A549 (cell line): ENCODE results near the gene HAO2. TPM values are rescaled to one million over a fixed set of nuclear protein-coding genes. Genes with fewer than 3 reads are reported as not detected.

Experiments
- ATAC-seq, 2 experiments: fragments of 200-7000 bp in 1 of 2; fragments of >200 bp in 1 of 2; cut with Nextera tagmentation in 1 of 2; cut with Tn5 transposase in 1 of 2; 3 replicates each; pipeline versions ENCODE4 v1.8.0 to v1.9.1; 2018 to 2020; ENCODE audit warnings: mild to moderate bottlenecking in 1 of 2, moderate library complexity in 1 of 2
- CTCF ChIA-PET: fragments of 300-600 bp; sonication (Branson Sonifier 250); formaldehyde crosslinking; extraction: SDS; loops from one replicate; lab custom pipeline; 2021; ENCODE audit warnings: antibody characterized with exemption, inconsistent platforms; lab: Yijun Ruan, JAX
- POLR2A ChIA-PET: fragments of 350-600 bp; formaldehyde crosslinking; extraction: SDS; loops from one replicate; lab custom pipeline; 2021; ENCODE audit warnings: antibody characterized with exemption, inconsistent platforms; lab: Yijun Ruan, JAX
- DNase-seq, 2 experiments: peaks; one replicate each; pipeline versions ENCODE4 v3.0.0 to v3.0.0-alpha.2; 2011 to 2016; ENCODE audit warnings: low read depth in 1 of 2, low spot score in 1 of 2
- FAIRE-seq: peaks from 2 replicates; lab custom pipeline; 2011; peaks lifted over from hg19 to GRCh38; lab: Jason Lieb, UNC
- H3K27ac ChIP-seq, 2 experiments: fragments of >200 bp; sonication (Bioruptor Twin); formaldehyde crosslinking; 3 replicates each; pipeline ENCODE4 v1.5.1; 2016 to 2017
- H3K4me1 ChIP-seq: fragments of >200 bp; sonication (Bioruptor Twin); formaldehyde crosslinking; 3 replicates; pipeline ENCODE4 v1.6.1; 2016
- H3K4me2 ChIP-seq: fragments of >200 bp; sonication (Bioruptor Twin); formaldehyde crosslinking; 3 replicates; pipeline ENCODE4 v1.6.1; 2016
- H3K4me3 ChIP-seq: fragments of >200 bp; sonication (Bioruptor Twin); formaldehyde crosslinking; 3 replicates; pipeline ENCODE4 v1.5.1; 2016
- H3K9me3 ChIP-seq: fragments of >200 bp; sonication (Bioruptor Twin); formaldehyde crosslinking; 3 replicates; pipeline ENCODE4 v1.6.1; 2016
- CBX8 ChIP-seq: fragments of 200-600 bp; sonication (generic); IDR thresholded peaks from 2 replicates; pipeline ENCODE4 v1.6.1; 2016
- CEBPB ChIP-seq, 2 experiments: fragments of >200 bp in 1 of 2; sonication (Bioruptor Twin) in 1 of 2; formaldehyde crosslinking in 1 of 2; IDR thresholded peaks; 2 replicates each; pipeline ENCODE4 v1.6.1; 2012 to 2016
- GATA3 ChIP-seq: IDR thresholded peaks from 2 replicates; pipeline ENCODE4 v1.6.1; 2012; ENCODE audit warnings: borderline replicate concordance
- HDAC2 ChIP-seq: fragments of 200-600 bp; sonication (generic); IDR thresholded peaks from 2 replicates; pipeline ENCODE4 v1.6.1; 2016
- HOXA7 ChIP-seq: fragments of 250-450 bp; sonication (Bioruptor Pico); IDR thresholded peaks from 2 replicates; pipeline ENCODE4 v1.5.0; 2020; ENCODE audit warnings: mild to moderate bottlenecking, moderate library complexity
- HOXB5 ChIP-seq: fragments of 250-450 bp; sonication (Bioruptor Pico); IDR thresholded peaks from 2 replicates; pipeline ENCODE4 v1.5.0; 2020; ENCODE audit warnings: mild to moderate bottlenecking, moderate library complexity
- JUN ChIP-seq, 2 experiments: fragments of >200 bp; sonication (Bioruptor Twin); formaldehyde crosslinking; IDR thresholded peaks; 2 replicates in 1 of 2; 3 replicates in 1 of 2; pipeline ENCODE4 v1.6.1; 2016 to 2017
- KDM1A ChIP-seq: fragments of 200-600 bp; sonication (generic); IDR thresholded peaks from 2 replicates; pipeline ENCODE4 v1.6.1; 2016; ENCODE audit warnings: low read depth, mild to moderate bottlenecking
- MYC ChIP-seq: IDR thresholded peaks from 2 replicates; pipeline ENCODE4 v1.6.1; 2012; ENCODE audit warnings: mild to moderate bottlenecking, inconsistent platforms, low read length, improper control_type of control experiment, borderline replicate concordance
- NFE2L2 ChIP-seq: fragments of 150-350 bp; conservative IDR thresholded peaks from 2 replicates; pipeline ENCODE4 v1.6.1; 2014; ENCODE audit warnings: low read length
- NPAS2 ChIP-seq: fragments of 250-450 bp; sonication (Bioruptor Pico); IDR thresholded peaks from 2 replicates; pipeline ENCODE4 v1.8.0; 2022; ENCODE audit warnings: mild to moderate bottlenecking, moderate library complexity, borderline replicate concordance
- POLR2A ChIP-seq: IDR thresholded peaks from 2 replicates; pipeline ENCODE4 v1.6.1; 2012; ENCODE audit warnings: mild to moderate bottlenecking, low read length
- POLR2AphosphoS2 ChIP-seq: conservative IDR thresholded peaks from 2 replicates; pipeline ENCODE4 v1.6.1; 2012; ENCODE audit warnings: low read length, improper control_type of control experiment, inconsistent platforms
- RAD21 ChIP-seq, 2 experiments: fragments of >200 bp in 1 of 2; sonication (Bioruptor Twin) in 1 of 2; formaldehyde crosslinking in 1 of 2; IDR thresholded peaks in 1 of 2; conservative IDR thresholded peaks in 1 of 2; 2 replicates in 1 of 2; 3 replicates in 1 of 2; pipeline ENCODE4 v1.6.1; 2012 to 2018; ENCODE audit warnings: inconsistent platforms in 1 of 2
- RFX5 ChIP-seq: fragments of 450-650 bp; IDR thresholded peaks from 2 replicates; pipeline ENCODE4 v1.7.1; 2014; ENCODE audit warnings: antibody characterized with exemption, mild to moderate bottlenecking, moderate library complexity
- RNF2 ChIP-seq: fragments of 200-600 bp; sonication (generic); IDR thresholded peaks from 2 replicates; pipeline ENCODE4 v1.6.1; 2016; ENCODE audit warnings: low read depth, mild to moderate bottlenecking, antibody characterized with exemption, moderate library complexity, borderline replicate concordance
- TFCP2L1 ChIP-seq: fragments of 250-450 bp; sonication (Bioruptor Pico); IDR thresholded peaks from 2 replicates; pipeline ENCODE4 v1.5.0; 2021; ENCODE audit warnings: mild to moderate bottlenecking
- TP53 ChIP-seq: fragments of 250-450 bp; sonication (Bioruptor Pico); IDR thresholded peaks from 2 replicates; pipeline ENCODE4 v1.5.0; 2021; ENCODE audit warnings: mild to moderate bottlenecking, moderate library complexity
- ZC3H11A ChIP-seq: fragments of 450-650 bp; IDR thresholded peaks from 2 replicates; pipeline ENCODE4 v1.6.1; 2014; ENCODE audit warnings: antibody characterized with exemption, mild to moderate bottlenecking
- ZNF302 ChIP-seq: fragments of 250-450 bp; sonication (Bioruptor Pico); IDR thresholded peaks from 2 replicates; pipeline ENCODE4 v1.9.0; 2021; ENCODE audit warnings: inconsistent platforms, mild to moderate bottlenecking, moderate library complexity
- WGBS: methylation state at CpG from one replicate; pipeline ENCODE4 v1.1.6; 2017; ENCODE audit errors: missing lambda C conversion rate; 5-methylcytosine and 5-hydroxymethylcytosine counted together
- polyA plus RNA-seq, 4 experiments: library from polyadenylated mRNA; depleted of rRNA in 3 of 4; stranded (reverse); fragments of >200 nt; fragmentation: RNase III in 1 of 4; extraction: RNeasy Plus Mini Kit Qiagen cat#74134 plus additional on column Dnase treatment in 1 of 4; gene quantifications; 2 replicates in 3 of 4; 3 replicates in 1 of 4; pipeline ENCODE4 v1.2.3, GENCODE V29; 2011 to 2017
- TF ChIP-seq, protein P1 (sequence below): fragments of 250-450 bp; sonication (Bioruptor Pico); IDR thresholded peaks from 2 replicates; pipeline ENCODE4 v1.5.0; 2021; ENCODE audit warnings: mild to moderate bottlenecking, moderate library complexity, borderline replicate concordance
- TF ChIP-seq, protein P2 (sequence below): IDR thresholded peaks from 2 replicates; pipeline ENCODE4 v1.6.1; 2012
- TF ChIP-seq, protein P3 (sequence below): fragments of 250-450 bp; sonication (Bioruptor Pico); IDR thresholded peaks from 2 replicates; pipeline ENCODE4 v1.5.0; 2020; ENCODE audit warnings: low read depth, mild to moderate bottlenecking, moderate library complexity
- TF ChIP-seq, protein P4 (sequence below): fragments of 150-350 bp; IDR thresholded peaks from 2 replicates; pipeline ENCODE4 v1.6.1; 2014; ENCODE audit warnings: low read depth, mild to moderate bottlenecking, low read length
- TF ChIP-seq, protein P5 (sequence below): fragments of >200 bp; sonication (Bioruptor Twin); formaldehyde crosslinking; IDR thresholded peaks from 3 replicates; pipeline ENCODE4 v1.5.1; 2016
- TF ChIP-seq, protein P6 (sequence below): fragments of 450-650 bp; IDR thresholded peaks from 2 replicates; pipeline ENCODE4 v1.6.1; 2014; ENCODE audit warnings: antibody characterized with exemption

Gene HAO2
- polyA plus RNA-seq, 2 of the 4 experiments (the other 2 are of a cell fraction), result 0.05 to 0.10 TPM

DNA sequence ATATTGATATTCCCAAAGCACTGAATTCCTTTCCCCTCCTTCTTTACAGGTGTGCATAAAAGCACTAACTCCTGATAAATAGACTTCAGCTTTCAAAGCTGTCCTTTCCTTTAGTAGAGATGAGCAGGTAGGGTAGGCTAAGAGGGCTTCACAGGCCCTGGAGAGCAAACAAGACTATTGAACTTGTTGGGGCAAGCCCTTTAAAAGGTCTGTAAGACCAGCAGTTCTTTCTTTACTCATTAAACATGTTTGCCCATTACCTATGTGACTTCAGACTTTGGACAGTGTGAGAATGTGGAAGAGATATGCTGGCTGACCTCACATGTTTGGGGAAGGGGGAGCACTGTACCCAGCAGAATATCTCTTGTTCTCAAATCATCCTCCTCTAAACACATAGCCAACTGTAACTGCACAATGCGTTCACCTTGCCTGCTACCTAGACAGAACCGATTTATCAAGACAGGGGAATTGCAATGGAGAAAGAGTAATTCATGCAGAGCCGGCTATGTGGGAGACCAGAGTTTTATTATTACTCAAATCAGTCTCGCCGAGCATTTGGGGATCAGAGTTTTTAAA lies 27.1 kb upstream of the HAO2 start (continued):
- TF ChIP-seq, protein P1, sequence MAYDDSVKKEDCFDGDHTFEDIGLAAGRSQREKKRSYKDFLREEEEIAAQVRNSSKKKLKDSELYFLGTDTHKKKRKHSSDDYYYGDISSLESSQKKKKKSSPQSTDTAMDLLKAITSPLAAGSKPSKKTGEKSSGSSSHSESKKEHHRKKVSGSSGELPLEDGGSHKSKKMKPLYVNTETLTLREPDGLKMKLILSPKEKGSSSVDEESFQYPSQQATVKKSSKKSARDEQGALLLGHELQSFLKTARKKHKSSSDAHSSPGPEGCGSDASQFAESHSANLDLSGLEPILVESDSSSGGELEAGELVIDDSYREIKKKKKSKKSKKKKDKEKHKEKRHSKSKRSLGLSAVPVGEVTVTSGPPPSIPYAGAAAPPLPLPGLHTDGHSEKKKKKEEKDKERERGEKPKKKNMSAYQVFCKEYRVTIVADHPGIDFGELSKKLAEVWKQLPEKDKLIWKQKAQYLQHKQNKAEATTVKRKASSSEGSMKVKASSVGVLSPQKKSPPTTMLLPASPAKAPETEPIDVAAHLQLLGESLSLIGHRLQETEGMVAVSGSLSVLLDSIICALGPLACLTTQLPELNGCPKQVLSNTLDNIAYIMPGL, result no peak
- no peak for TF ChIP-seq HOXA7 (CRISPR knock-in tag)
- TF ChIP-seq, protein P2, sequence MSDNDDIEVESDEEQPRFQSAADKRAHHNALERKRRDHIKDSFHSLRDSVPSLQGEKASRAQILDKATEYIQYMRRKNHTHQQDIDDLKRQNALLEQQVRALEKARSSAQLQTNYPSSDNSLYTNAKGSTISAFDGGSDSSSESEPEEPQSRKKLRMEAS, result no peak
- TF ChIP-seq, protein P3, sequence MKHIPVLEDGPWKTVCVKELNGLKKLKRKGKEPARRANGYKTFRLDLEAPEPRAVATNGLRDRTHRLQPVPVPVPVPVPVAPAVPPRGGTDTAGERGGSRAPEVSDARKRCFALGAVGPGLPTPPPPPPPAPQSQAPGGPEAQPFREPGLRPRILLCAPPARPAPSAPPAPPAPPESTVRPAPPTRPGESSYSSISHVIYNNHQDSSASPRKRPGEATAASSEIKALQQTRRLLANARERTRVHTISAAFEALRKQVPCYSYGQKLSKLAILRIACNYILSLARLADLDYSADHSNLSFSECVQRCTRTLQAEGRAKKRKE (CRISPR knock-in tag), result no peak
- no peak for TF ChIP-seq TFCP2L1 (CRISPR knock-in tag)
- TF ChIP-seq MYC, result no peak
- TF ChIP-seq CBX8, result no peak
- no peak for TF ChIP-seq POLR2AphosphoS2
- TF ChIP-seq, all 56 proteins: peak for 0

DNA sequence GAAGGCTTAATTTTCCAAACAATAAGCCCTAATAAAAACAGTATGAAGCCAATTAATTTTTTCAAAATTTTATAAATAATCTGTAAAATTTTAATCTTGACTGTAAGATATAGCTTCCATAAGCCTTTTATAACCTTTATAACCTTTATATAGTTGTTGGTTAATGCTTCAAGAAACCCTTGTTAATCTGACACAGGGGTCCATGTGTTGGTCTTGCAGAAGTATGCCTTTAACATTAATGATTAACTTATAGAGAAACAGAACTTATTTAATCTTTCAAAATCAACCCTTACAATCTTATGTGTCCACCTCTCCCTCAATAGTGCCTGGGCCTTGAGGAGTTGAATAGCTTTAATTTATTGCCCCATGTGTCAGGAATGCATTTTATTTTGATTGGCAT lies 23.2 kb upstream of the HAO2 start:
- H3K9me3 ChIP-seq, result no peaks in the 10 kb centered on the region
- ChIA-PET POLR2A (no interaction called here), CTCF (interaction anchor here (1.5 to 1.8 kb wide), 2 partner anchors 13 to 70 kb away, joined by 4 to 6 read pairs; no protein-coding TSS in a partner anchor)
- H3K4me1 ChIP-seq, result no peaks in the 10 kb centered on the region
- H3K27ac ChIP-seq, result no peak overlapping the region
- FAIRE-seq (no peak), ATAC-seq (no peak), DNase-seq (no peak)
- no peak overlapping the region for H3K4me2 ChIP-seq
- TF ChIP-seq KDM1A (no peak), GATA3 (no peak), RFX5 (no peak), HOXB5 (CRISPR knock-in tag) (no peak), POLR2A (no peak), RNF2 (no peak), ZC3H11A (no peak), NFE2L2 (no peak), NPAS2 (CRISPR knock-in tag) (no peak), RAD21 (conservative IDR thresholded peaks at IDR 0.05 in 1 of 2, IDR thresholded peaks at IDR 0.05 in 1 of 2) (no peak), CBX8 (no peak)
- TF ChIP-seq, protein P4, sequence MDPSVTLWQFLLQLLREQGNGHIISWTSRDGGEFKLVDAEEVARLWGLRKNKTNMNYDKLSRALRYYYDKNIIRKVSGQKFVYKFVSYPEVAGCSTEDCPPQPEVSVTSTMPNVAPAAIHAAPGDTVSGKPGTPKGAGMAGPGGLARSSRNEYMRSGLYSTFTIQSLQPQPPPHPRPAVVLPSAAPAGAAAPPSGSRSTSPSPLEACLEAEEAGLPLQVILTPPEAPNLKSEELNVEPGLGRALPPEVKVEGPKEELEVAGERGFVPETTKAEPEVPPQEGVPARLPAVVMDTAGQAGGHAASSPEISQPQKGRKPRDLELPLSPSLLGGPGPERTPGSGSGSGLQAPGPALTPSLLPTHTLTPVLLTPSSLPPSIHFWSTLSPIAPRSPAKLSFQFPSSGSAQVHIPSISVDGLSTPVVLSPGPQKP, result no peak
- TF ChIP-seq, protein P5, sequence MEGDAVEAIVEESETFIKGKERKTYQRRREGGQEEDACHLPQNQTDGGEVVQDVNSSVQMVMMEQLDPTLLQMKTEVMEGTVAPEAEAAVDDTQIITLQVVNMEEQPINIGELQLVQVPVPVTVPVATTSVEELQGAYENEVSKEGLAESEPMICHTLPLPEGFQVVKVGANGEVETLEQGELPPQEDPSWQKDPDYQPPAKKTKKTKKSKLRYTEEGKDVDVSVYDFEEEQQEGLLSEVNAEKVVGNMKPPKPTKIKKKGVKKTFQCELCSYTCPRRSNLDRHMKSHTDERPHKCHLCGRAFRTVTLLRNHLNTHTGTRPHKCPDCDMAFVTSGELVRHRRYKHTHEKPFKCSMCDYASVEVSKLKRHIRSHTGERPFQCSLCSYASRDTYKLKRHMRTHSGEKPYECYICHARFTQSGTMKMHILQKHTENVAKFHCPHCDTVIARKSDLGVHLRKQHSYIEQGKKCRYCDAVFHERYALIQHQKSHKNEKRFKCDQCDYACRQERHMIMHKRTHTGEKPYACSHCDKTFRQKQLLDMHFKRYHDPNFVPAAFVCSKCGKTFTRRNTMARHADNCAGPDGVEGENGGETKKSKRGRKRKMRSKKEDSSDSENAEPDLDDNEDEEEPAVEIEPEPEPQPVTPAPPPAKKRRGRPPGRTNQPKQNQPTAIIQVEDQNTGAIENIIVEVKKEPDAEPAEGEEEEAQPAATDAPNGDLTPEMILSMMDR, result no peak
- no peak overlapping the region for H3K4me3 ChIP-seq

DNA sequence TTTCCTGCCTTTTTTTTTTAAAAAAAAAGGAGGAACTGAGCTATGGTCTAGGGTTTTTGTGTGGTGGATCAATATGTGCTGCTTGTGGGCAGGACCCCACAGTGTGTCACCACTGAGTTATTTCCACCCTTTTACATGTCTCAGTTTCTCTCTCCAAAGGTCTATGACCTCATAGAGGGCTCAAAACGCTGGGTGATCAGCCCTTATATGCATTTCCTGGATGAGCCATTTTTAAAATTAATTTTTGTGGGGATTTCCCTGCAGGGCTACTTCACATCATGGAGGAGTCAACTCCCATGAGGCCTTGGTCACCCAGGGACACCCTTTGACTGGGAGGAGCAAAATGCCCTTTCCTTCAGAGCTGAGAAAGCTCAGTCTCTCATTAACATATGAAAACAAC lies 20.7 kb upstream of the HAO2 start:
- Histone ChIP-seq H3K4me3 (no peak overlapping the region), H3K9me3 (no peaks in the 10 kb centered on the region), H3K4me1 (no peaks in the 10 kb centered on the region), H3K27ac (no peak overlapping the region), H3K4me2 (no peak overlapping the region)
- FAIRE-seq, result no peak
- WGBS, result 8% methylated on average over 1 of the region's 1 CpG
- DNase-seq, result no peak
- ChIA-PET CTCF (interaction anchor here (0.7 to 3.9 kb wide), 2 partner anchors 20 to 72 kb away, joined by 4 to 17 read pairs; partner anchors contain the start of gene HAO2), POLR2A (no interaction called here)
- TF ChIP-seq TP53 (no peak), HDAC2 (no peak), ZNF302 (CRISPR knock-in tag) (no peak), JUN (IDR thresholded peaks at IDR 0.05) (no peak), RAD21 (conservative IDR thresholded peaks at IDR 0.05 in 1 of 2, IDR thresholded peaks at IDR 0.05 in 1 of 2) (no peak), CEBPB (IDR thresholded peaks at IDR 0.05) (no peak)
- TF ChIP-seq, protein P6, sequence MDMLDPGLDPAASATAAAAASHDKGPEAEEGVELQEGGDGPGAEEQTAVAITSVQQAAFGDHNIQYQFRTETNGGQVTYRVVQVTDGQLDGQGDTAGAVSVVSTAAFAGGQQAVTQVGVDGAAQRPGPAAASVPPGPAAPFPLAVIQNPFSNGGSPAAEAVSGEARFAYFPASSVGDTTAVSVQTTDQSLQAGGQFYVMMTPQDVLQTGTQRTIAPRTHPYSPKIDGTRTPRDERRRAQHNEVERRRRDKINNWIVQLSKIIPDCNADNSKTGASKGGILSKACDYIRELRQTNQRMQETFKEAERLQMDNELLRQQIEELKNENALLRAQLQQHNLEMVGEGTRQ, result no peak
- TF ChIP-seq, protein P3 (CRISPR knock-in tag), result no peak
- TF ChIP-seq, protein P2, result no peak
- ATAC-seq, result no peak
